GM21390 (cell line): Measurements from ENCODE around the gene KRT6C.
"Not testable (repeated sequence)": the region's sequence is repeated elsewhere in the genome, so short reads cannot be mapped to it uniquely, and the experiment has no call there.

Source experiments
- ATAC-seq: cut with Tn5 transposase; IDR thresholded peaks from one replicate; pipeline ENCODE4 v1.9.1; 2021; ENCODE audit not compliant: unreplicated experiment

The KRT6C gene

DNA sequence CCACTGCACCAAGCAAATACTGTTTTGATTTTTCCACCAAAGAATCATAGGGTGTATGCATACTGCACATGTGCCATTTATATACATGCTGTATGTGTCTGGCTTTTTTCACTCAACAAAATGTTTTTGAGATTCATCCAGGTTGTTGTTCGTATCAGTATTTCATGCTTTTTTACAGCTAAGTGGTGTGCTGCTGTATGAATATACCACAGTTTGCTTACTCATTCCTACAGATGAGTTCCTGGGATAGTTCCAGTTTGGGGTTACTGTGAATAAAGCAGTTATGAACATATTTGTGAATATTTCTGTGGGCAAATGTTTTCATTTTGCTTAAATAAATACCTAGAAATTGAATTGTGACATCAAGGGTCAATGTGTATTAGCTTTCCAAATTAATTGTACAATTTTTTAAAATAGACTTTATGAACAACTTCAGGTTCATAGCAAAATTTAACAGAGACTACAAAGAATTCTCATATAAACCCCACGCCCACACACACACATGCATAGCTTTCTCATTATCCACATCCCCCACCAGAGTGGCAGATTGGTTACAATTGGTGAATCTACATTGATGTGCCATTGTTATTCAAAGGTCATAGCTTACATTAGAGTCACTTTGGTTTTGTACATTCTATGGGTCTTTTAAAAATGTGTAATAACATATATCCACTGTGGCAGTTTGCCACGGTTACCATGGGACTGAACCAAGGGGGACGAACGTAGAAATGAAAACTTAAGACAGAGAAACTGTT lies 26.4 kb upstream of the KRT6C start:
- no peak for ATAC-seq

DNA sequence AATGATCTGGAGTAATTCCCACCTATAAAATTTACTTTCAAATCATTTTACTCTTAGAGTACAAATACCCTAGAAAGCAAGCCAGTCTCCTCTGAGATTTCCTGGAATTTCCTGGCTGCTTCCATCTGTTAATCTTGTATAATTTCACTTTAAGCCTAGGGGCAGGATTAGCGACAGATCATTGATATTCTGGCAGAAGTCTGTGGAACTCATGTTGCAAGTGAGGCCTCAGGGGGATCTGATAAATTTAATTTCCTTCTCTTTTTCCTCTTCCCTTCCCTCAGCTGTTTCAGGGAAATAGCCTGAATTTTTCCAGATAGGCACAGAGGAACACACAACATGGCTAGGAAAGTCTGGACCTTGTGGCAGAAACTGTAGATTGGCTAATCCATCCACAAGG lies 25.3 kb upstream of the KRT6C start:
- no peak for ATAC-seq

DNA sequence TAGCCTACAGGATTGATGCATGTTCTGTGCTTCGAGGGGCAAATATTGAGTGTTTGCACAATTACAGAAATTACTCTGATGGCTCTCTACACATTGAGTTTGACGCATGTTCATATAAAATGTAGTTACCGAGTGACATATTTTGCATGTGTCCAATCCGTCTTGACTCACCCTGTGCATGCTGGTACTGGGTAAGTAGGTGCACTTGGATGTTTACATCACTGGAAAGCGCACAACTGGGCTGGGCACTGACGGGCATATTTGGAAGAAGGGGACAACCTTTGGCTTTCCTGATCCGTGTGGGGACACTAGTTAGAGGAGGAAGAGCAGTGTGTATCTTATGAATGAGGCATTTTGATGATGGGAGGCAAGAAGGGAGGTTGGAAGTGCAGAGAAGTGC lies 24.4 kb upstream of the KRT6C start:
- ATAC-seq: no peak

DNA sequence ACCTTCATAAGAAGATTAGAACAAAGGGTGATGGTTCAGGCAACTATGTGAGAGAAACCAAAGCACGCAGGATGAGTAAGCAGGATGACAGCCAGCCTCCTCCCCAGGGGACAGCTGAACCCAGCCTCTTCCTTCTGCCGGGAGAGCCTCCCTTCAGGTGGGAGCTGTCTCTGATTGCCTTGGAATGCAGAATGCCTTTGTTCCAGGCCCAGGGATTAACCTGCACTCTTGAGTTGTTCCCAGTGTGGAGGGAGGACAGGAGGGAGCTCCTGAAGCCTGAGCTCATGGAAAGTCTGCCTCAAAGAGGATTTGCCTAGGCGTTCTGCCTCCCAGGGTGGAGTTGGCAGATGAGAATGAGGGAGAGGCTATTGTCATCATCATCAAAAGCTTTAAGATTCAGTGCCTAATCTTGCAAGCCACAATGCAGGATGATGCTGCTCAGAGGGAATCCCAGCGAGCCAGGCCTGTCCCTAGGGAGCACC lies 23.0 kb upstream of the KRT6C start:
- ATAC-seq: no peak

DNA sequence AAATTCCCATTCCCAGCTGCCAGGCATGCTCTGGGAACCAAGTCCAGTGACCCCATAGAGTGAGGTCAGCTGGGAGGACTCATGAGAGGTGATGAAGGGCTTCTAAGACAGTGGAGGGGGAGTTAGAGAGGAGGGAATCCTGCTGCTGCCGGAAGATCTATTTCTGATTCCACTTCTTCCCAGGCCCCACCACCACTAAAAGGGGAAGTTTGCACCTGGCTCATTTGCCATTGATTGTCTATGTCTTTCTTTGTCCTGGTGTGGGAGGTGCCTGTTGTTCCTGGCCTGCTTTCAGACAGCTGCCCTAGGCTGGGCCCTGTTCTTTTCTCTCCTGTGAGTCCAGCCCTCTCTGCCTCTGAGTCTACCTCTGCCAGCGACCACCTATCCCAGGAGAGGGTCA lies 22.4 kb upstream of the KRT6C start:
- no peak for ATAC-seq

DNA sequence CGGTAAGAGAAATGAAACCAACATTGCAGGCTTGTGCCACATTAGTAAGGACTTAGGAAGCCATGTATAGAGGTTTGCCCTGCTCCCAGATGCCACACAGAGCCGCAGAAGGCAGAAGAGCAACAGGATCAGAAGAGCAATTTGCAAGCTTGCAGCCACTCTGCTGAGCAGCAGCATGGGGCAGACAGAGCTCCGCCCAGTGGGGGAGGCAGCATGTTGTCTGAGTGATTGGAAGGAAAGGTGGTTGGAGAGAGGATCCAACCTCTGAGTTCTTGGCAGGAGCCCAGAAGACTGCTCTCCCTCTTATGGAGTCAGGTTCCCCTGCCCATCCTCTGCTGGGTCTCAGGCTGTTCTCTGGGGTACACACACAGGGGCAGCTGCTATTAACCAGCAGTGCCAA lies 21.8 kb upstream of the KRT6C start:
- ATAC-seq: no peak

DNA sequence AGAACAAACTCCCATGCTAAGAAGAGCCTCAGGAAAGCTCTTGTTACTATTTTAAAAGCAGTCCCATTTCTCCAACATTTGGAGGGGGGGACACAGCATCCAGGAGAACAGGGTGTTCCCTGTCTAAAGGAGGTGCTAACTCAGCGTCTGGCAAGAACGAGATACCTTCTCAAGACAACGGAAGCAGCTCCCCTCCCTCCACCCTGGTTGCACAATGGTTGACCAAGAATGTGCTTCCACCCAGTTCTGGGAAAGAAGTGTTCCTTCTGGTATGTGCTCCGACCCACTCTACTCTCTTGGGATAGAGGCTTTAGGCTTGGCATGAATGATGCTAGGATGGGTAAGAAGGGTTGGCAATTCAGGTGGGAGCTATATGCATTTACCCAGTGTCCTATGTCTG lies 20.9 kb upstream of the KRT6C start:
- ATAC-seq: no peak

DNA sequence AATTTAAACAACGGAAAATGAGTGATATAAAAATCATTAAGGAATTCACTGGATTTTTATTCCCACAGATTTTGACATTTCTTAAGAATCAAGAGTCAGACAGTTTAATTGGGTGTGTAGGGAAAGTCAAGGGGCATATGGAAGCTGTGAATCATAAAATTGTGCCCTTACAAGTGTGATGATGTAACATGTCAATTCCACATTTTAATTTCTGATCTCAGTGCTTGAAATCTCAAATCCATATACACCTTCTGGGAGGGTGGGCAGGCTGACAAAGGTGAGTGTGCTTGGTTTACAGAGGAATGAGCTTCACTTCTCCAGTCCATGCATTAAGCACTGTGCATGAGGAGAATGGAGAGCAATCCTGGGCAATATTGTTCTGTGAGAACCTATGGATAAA lies 20.5 kb upstream of the KRT6C start:
- no peak for ATAC-seq

DNA sequence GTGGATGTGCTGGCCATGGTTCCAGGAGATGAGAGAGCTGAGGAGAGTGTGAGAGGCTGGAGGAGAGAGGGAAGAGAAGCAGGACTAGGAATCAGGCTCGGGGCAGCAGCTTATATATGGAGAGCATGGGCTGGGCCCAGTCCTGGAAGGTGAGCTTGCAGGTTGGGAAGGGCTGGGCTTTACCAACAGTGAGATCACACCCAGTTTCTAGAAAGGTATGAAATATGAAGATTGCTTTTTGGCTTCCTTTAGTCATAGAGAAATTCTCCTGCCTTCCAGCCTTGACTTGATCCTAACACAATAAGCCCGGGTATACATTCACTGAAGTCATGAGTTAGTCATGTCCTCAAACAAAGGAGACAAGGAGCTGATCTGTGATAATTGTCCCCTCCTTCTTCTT lies 19.6 kb upstream of the KRT6C start, which contains the start of gene KRT6A:
TSS of gene KRT6A (minus strand) at position 86 of the 400 bp plus-strand sequence. CDS start at position 17, 69 bp downstream.
- no peak for ATAC-seq

DNA sequence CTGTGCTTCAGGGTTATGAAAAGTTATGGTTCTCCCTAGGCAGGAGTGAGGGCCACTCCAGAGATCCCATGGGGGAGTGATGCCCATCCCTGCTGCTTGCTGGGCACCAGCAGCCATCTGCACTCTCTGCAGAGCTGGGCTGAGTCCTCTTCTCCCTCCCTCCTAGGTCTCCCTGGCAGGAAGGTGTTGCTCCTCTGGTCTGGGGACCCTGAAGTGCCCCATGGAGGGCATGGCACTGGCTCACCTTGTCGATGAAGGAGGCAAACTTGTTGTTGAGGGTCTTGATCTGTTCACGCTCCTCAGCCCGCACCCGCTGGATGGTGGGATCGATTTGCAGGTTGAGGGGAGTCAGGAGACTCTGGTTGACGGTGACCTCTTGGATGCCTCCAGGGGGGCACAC lies 18.8 kb upstream of the KRT6C start:
- ATAC-seq: not testable (repeated sequence)

DNA sequence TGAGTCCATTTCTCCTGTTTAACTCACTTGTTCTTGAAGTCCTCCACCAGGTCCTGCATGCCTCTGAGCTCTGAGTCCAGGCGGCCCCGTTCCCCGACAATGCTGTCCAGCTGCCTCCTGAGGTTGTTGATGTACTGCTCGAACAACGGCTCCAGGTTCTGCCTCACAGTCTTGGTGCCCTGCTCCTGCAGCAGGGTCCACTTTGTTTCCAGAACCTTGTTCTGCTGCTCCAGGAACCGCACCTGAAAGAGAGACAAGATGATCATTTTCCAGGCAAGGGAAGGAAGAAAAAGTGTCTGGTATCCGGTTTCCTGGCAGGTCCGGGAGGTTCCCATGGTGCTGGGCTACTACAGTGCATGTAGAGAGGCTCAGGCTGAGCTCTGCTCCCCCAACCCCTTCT lies 17.9 kb upstream of the KRT6C start:
- ATAC-seq: not testable (repeated sequence)

DNA sequence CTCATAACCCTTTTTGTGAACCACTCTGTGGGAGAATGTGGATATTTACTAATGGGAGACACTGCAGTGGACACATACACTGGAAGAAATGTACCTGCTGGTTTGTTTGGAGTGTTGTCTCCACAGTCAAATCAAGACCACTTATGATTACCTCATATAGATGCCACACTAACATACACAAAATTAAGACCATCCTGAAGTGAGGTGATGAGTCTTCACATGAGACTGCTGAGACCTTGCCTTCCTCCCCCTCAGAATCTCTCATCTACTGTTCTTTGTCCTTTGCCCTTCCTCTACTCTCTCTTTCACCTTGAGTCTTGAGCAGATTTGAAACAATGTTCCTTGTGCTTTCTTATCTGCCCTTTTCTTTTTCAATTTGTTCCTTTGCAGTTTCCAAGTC lies 15.1 kb upstream of the KRT6C start:
- ATAC-seq: no peak

DNA sequence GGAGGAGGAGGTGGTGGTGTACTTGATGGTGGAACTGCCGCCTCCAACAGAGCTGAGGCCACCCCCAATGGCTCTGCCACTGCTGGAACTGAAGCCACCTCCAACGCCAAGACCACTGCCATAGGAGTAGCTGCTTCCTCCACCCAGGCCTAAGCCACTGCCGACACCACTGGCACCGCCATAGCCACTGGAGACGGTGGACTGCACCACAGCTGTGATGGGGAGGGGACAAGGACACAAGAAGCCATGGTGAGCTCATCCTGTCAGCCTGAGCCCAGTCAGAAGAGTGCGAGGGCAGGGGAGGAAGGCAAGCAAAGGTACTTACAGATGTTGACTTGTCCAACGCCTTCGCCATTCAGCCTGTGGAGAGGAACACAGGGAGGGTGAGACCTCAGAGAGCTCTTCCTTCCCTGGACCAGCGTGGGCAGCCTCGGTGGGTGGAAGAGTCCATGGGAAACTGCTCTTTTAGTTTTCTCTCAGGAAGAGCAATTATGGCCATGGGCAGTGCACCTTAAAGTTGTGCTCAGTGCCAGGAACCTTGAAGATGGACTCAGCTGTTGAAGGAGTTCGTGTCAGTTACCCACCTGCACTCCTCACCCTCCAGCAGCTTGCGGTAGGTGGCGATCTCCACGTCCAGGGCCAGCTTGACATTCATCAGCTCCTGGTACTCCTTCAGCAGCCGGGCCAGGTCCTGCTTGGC lies 14.3 kb upstream of the KRT6C start:
- ATAC-seq: not testable (repeated sequence)

DNA sequence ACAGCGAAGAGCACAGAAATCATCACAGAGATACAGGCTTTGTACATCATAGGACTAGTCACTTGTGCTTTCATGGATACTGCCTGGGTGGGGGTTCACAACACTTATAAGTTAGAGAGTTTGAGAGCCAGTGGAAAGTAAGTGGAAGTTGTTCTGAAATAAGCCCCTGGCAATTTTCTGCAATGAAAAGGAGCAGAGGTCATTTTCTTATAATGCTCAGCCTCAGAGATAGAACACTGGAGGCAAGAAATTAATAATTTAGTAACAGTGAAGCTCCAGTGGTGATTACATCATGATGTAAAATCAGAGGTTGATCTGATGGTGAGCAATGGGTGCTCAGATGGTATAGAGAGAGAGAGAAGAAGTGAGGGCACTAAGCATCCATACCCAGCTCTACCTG lies 13.6 kb upstream of the KRT6C start:
- no peak for ATAC-seq

DNA sequence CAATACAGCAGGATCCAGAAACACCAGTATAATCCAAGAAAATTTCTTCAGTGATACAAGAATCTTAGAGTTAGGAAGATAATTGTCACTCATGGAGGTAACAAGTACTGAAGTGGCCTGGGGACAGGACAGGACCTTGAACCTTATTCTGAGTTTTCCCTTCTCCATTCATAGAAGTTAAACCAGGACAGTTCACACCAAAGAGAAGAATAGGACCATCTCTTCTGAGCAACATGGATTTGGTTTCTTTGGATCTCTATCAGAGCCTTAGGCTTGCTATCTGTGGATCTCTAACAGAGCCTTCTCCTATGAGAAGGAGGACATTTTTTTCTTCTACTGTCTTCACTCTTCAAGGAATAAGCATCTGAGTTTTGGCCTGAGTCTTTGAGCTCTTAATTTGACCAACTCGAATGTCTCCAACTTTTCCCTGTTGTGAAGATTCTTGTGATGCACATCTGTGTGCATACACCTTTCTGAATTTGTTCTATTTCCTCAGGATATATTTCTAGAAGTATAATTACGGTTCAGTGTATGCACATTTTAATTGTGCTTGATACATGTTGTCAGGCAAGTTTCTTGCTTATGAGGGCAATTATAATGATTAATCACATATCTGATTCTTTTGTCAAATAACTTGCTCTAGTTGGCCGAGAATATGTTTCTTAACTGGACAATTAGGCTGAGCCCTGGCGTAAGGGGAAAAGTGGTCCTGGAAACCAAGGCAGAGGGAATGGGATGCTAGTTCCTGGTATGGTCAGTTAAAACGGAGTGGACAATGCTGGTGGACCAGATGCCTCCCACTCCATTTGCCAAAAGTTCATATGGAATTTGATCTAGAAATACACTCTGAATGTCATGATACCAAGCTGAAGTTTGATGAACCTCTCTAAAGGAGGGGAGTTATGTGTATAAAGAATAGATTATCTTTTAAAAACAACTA lies 12.8 kb upstream of the KRT6C start:
- ATAC-seq: no peak

DNA sequence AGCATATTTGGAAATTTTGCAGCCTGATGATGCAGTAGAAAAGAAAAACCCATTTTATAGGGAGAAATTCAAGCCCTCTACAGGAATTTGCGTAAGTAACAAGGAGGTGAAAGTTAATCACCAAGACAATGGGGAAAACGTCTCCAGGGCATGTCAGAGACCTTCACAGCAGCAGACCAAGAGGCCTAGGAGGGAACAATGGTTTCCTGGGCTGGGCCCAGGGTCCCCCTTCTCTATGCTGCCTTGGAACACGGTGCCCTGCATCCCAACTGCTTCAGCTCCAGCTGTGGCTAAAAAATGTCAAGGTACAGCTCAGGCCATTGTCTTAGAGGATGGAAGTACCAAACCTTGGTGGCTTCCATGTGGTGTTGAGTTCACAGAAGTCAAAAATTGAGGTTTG lies 6.5 kb upstream of the KRT6C start:
- no peak for ATAC-seq

DNA sequence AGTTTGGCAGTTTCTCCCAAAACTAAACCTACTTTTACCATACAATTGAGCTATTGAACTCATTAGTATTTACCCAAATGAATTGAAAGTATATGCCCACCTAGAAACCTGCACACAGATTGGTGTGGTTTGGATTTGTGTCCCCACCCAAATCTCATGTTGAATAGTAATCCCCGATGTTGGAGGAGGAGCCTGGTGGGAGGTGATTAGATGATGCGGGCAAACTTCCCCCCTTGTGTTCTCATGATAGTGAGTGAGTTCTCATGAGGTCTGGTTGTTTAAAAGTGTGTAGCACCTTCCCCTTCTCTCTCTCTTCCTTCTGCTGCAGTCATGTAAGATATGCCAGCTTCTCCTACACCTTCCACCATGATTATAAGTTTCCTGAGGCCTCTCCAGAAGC lies 4.0 kb upstream of the KRT6C start:
- no peak for ATAC-seq

DNA sequence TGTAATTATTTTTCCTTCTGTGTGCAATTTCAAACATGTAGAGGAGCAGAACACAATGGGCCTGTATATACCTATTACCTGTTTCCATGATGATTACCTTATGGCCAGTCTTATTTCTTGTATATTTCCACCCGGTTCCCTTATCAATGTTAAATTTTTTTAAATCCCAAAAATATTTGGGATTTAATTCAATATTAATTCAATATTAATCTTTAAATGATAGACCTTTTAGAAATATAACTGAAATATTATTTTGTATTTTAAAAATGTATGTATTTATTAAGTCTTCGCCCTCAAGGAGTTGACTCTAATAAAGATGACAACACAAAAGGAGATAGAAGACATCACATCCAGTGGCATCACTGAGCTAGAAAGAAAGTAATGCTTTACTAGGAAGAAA lies 607 bp upstream of the KRT6C start:
- no peak for ATAC-seq

DNA sequence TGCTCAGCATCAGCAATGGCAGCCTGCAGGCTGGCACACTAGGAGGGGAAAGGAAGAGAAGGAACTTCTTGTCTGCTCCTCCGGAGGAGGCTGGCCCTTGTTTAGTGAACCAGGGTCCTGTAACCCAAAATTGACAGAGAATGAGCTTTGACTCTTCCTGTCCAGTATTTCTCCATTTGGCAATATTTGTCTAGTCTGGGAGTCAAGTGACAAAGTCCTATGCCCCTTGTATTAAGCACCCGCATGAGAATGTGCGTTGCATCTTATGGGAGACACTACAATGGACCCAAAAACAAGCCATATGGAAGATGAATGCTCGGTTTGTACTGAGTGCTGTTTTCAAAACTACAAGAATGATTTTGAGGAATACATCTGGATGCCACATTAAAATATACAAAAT lies 3.8 kb downstream of the KRT6C start:
- no peak for ATAC-seq

DNA sequence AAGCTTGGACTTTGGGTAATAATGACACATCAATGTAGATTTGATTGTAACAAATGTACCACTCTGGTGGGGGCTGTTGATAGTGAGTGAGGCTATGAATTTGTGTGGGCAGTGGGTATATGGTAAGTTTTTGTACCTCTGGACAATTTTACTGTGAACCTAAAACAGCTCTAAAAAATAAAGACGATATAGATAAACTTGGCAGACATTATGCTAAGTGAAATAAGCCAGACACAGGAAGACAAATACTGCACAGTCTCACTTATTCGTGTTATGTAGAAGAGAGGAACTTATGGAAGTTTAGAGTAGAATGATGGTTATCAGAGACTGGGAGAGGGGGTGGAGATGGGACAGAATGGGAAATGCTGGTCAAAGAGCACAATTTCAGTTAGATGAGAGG lies 8.7 kb downstream of the KRT6C start:
- no peak for ATAC-seq

DNA sequence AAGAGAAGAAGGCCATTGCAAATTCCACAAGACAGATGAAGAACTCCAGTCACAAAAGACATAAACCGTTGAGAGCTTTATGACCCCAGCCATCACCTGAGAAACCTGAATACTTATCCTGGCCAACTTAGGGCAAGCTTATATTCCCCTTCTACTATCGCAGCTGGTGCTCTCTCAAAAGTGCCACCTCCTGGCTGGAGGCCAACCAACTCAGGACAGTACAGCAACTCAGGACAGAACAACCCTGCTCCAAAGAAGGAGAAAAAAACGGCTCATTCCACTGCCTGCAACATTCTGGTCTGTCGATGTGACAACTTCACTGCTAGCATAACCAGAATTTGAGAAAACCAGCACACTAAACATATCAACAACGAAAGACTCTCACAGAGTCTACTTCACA lies 11.9 kb downstream of the KRT6C start:
- ATAC-seq: no peak
